CD14-positive monocyte (primary cell): ENCODE results near the gene FAT1. TPM values are rescaled to one million over a fixed set of nuclear protein-coding genes. Genes with fewer than 3 reads are reported as not detected.

ENCODE experiments used
- DNase-seq, 3 donors: peaks; one replicate each; pipeline ENCODE4 v3.0.0-alpha.2; 2011 to 2022
- H2AFZ ChIP-seq: 2 replicates; pipeline ENCODE4 v1.6.0; 2012; ENCODE audit warnings: mild to moderate bottlenecking, low read depth, low read length, inconsistent platforms; ENCODE audit not compliant: insufficient read depth, poor library complexity, severe bottlenecking
- H3K27ac ChIP-seq, 2 donors: 1 replicate in 1 of 2; 2 replicates in 1 of 2; pipeline ENCODE4 v1.5.1; 2012 to 2013; ENCODE audit warnings: low read length in 2 of 2, control low read depth in 1 of 2, inconsistent platforms in 1 of 2, low read depth in 1 of 2, mild to moderate bottlenecking in 1 of 2
- H3K27me3 ChIP-seq, 2 donors: one replicate each; pipeline versions ENCODE4 v1.6.0 to v1.6.1; 2011 to 2013; ENCODE audit warnings: low read length in 2 of 2; ENCODE audit not compliant: control insufficient read depth in 2 of 2, insufficient read depth in 2 of 2
- H3K36me3 ChIP-seq, 2 donors: replicated peaks in 1 of 2; 1 replicate in 1 of 2; 2 replicates in 1 of 2; pipeline versions ENCODE4 v1.5.1 to v1.6.1; 2012 to 2013; ENCODE audit warnings: low read length in 2 of 2, control low read depth in 1 of 2, inconsistent platforms in 1 of 2, mild to moderate bottlenecking in 1 of 2; ENCODE audit not compliant: insufficient read depth in 2 of 2, control insufficient read depth in 1 of 2
- H3K4me1 ChIP-seq, 2 donors: 1 replicate in 1 of 2; 2 replicates in 1 of 2; pipeline versions ENCODE4 v1.5.1 to v1.6.1; 2012 to 2013; ENCODE audit warnings: low read length in 2 of 2, control low read depth in 1 of 2, inconsistent platforms in 1 of 2, mild to moderate bottlenecking in 1 of 2, moderate library complexity in 1 of 2; ENCODE audit not compliant: insufficient read depth in 2 of 2, control insufficient read depth in 1 of 2
- H3K4me2 ChIP-seq: replicated peaks from 2 replicates; pipeline ENCODE3; 2012; ENCODE audit warnings: low read length, moderate library complexity, mild to moderate bottlenecking; ENCODE audit not compliant: poor library complexity, severe bottlenecking; ENCODE audit errors: extremely low read depth
- H3K4me3 ChIP-seq, 3 experiments: fragments of 200-600 bp in 1 of 3; sonication (generic) in 1 of 3; replicated peaks in 1 of 3; 1 replicate in 2 of 3; 2 replicates in 1 of 3; pipeline ENCODE4 v1.5.1; 2011 to 2013; ENCODE audit warnings: low read length in 3 of 3, mild to moderate bottlenecking in 3 of 3, control low read depth in 2 of 3, low read depth in 2 of 3, inconsistent platforms in 1 of 3, moderate library complexity in 1 of 3
- H3K79me2 ChIP-seq: 2 replicates; pipeline ENCODE4 v1.6.0; 2012; ENCODE audit warnings: mild to moderate bottlenecking, control low read depth, inconsistent platforms, low read length, moderate library complexity; ENCODE audit not compliant: insufficient read depth
- H3K9ac ChIP-seq: 2 replicates; pipeline ENCODE4 v1.6.0; 2017; ENCODE audit warnings: low read length, mild to moderate bottlenecking; ENCODE audit not compliant: insufficient read depth, poor library complexity, severe bottlenecking
- H3K9me3 ChIP-seq, 2 donors: replicated peaks in 1 of 2; 1 replicate in 1 of 2; 2 replicates in 1 of 2; pipeline versions ENCODE4 v1.5.1 to v1.6.1; 2012 to 2013; ENCODE audit warnings: low read length in 2 of 2, control low read depth in 1 of 2; ENCODE audit not compliant: control insufficient read depth in 1 of 2, insufficient read depth in 1 of 2
- H4K20me1 ChIP-seq: 2 replicates; pipeline ENCODE4 v1.6.0; 2012; ENCODE audit warnings: mild to moderate bottlenecking, low read length, control low read depth, moderate library complexity; ENCODE audit not compliant: insufficient read depth
- H3K27ac Mint-ChIP-seq, 7 donors: one replicate each; pipeline ENCODE4 v1.8.0; 2020; ENCODE audit warnings: mild to moderate bottlenecking in 7 of 7, mixed read lengths in 7 of 7, moderate library complexity in 6 of 7, inconsistent platforms in 2 of 7
- H3K27me3 Mint-ChIP-seq, 3 donors: one replicate each; pipeline ENCODE4 v1.8.0; 2021 to 2022; ENCODE audit warnings: low read depth in 3 of 3, mild to moderate bottlenecking in 3 of 3, mixed read lengths in 3 of 3, moderate library complexity in 3 of 3, inconsistent platforms in 1 of 3
- H3K36me3 Mint-ChIP-seq, 2 donors: one replicate each; pipeline ENCODE4 v1.8.0; 2020; ENCODE audit warnings: mixed read lengths in 2 of 2, inconsistent platforms in 1 of 2, mild to moderate bottlenecking in 1 of 2
- H3K4me1 Mint-ChIP-seq: one replicate; pipeline ENCODE4 v1.8.0; 2020; ENCODE audit warnings: mild to moderate bottlenecking, mixed read lengths
- H3K4me3 Mint-ChIP-seq, 2 donors: one replicate each; pipeline ENCODE4 v1.8.0; 2020; ENCODE audit warnings: mild to moderate bottlenecking in 2 of 2, mixed read lengths in 2 of 2, moderate library complexity in 1 of 2
- H3K9me3 Mint-ChIP-seq, 7 donors: one replicate each; pipeline ENCODE4 v1.8.0; 2020 to 2022; ENCODE audit warnings: mixed read lengths in 7 of 7, mild to moderate bottlenecking in 6 of 7, moderate library complexity in 6 of 7, inconsistent platforms in 2 of 7
- WGBS: methylation state at CpG from one replicate; pipeline ENCODE4 v1.1.5; 2013; ENCODE audit warnings: missing lambda C conversion rate; ENCODE audit not compliant: insufficient coverage; 5-methylcytosine and 5-hydroxymethylcytosine counted together
- intact Hi-C, 2 donors: fragments of 100-400 bp; cut with micrococcal nuclease; formaldehyde crosslinking; loops; one replicate each; pipeline versions ENCODE4 v1.15.0 to v1.15.1; 2023
- polyA plus RNA-seq, 3 donors: library from polyadenylated mRNA; depleted of rRNA in 1 of 3; unstranded in 2 of 3; stranded (reverse) in 1 of 3; fragments of 300-500 nt in 2 of 3; fragments of >200 nt in 1 of 3; fragmentation: Illumina TruSeq in 2 of 3; gene quantifications; 1 replicate in 2 of 3; 2 replicates in 1 of 3; pipeline ENCODE4 v1.2.3, GENCODE V29; 2012 to 2021
- TF ChIP-seq, protein P1 (sequence below): fragments of 200-600 bp; IDR thresholded peaks from one replicate; pipeline ENCODE4 v1.8.0; 2022; ENCODE audit warnings: antibody characterized with exemption, mild to moderate bottlenecking

Gene FAT1
- polyA plus RNA-seq, 3 donors = not detected

DNA sequence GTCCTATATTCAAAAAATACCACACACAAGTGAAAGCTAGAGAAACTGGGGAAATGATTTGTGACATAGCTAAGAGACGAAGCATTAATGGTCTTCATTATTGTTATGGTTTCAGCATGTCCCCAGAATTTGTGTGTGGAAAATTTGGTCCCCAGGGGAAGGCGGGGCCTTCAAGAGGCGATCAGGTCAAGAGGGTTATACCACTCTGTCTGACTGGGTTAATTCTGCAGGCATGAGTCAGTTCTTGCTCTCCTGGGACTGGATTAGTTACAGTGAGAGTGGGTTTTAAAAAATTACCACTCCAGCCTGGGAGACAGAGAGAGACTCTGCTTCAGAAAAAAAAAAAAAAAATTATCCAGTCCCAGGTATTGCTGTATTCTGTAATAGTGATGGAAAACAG is 166.2 kb downstream of the FAT1 start:
- no peaks in the 10 kb centered on the region for H3K36me3 ChIP-seq
- H3K4me3 ChIP-seq = no peak overlapping the region
- H3K4me1 ChIP-seq = no peaks in the 10 kb centered on the region
- WGBS = 94% methylated on average over 2 of the region's 3 CpGs
- H2AFZ ChIP-seq = no peak overlapping the region
- no peak for DNase-seq
- H4K20me1 ChIP-seq = no peaks in the 10 kb centered on the region
- H3K79me2 ChIP-seq = no peaks in the 10 kb centered on the region
- no peak overlapping the region for H3K27ac ChIP-seq
- no peak overlapping the region for H3K4me2 ChIP-seq
- Mint-ChIP-seq H3K9me3 (peaks cover 0 to 22% (median 5%) of the 10 kb centered on the region in 7 donors), H3K4me3 (no peak overlapping the region), H3K27ac (no peak overlapping the region), H3K4me1 (no peaks in the 10 kb centered on the region), H3K27me3 (peaks cover 16 to 23% (median 21%) of the 10 kb centered on the region in 3 donors), H3K36me3 (no peaks in the 10 kb centered on the region)
- H3K27me3 ChIP-seq = peaks cover 0 to 16% of the 10 kb centered on the region in 2 donors
- no peak overlapping the region for H3K9ac ChIP-seq
- TF ChIP-seq, protein P1, sequence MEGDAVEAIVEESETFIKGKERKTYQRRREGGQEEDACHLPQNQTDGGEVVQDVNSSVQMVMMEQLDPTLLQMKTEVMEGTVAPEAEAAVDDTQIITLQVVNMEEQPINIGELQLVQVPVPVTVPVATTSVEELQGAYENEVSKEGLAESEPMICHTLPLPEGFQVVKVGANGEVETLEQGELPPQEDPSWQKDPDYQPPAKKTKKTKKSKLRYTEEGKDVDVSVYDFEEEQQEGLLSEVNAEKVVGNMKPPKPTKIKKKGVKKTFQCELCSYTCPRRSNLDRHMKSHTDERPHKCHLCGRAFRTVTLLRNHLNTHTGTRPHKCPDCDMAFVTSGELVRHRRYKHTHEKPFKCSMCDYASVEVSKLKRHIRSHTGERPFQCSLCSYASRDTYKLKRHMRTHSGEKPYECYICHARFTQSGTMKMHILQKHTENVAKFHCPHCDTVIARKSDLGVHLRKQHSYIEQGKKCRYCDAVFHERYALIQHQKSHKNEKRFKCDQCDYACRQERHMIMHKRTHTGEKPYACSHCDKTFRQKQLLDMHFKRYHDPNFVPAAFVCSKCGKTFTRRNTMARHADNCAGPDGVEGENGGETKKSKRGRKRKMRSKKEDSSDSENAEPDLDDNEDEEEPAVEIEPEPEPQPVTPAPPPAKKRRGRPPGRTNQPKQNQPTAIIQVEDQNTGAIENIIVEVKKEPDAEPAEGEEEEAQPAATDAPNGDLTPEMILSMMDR = no peak
- peaks cover 0 to 3% of the 10 kb centered on the region in 2 donors for H3K9me3 ChIP-seq
- intact Hi-C loops = no loop called here

DNA sequence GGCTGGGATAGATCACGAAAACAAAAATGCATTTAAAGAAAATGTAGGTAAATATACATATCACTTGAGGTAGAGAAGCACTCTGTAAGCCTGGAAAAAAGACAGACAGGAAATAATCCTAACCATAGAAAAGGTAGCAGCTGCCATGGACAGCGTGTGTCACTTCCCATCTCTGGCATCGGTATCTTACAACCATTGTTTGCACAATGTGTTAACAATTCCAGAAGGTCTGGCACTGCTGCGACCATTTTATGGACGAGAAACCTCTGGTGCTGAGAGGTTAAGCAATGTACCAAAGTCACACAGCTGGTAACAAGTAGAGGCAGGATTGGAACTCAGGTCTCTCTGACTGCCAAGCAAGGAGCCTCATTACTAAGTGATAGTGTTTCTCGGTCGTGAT is 166.6 kb downstream of the FAT1 start:
- Histone ChIP-seq H3K27me3 (peaks cover 0 to 16% of the 10 kb centered on the region in 2 donors), H3K4me2 (no peak overlapping the region), H3K9me3 (peaks cover 0 to 3% of the 10 kb centered on the region in 2 donors), H3K4me1 (no peaks in the 10 kb centered on the region), H3K4me3 (no peak overlapping the region), H3K79me2 (no peaks in the 10 kb centered on the region), H3K36me3 (no peaks in the 10 kb centered on the region), H2AFZ (no peak overlapping the region), H3K9ac (no peak overlapping the region), H4K20me1 (no peaks in the 10 kb centered on the region), H3K27ac (no peak overlapping the region)
- TF ChIP-seq, protein P1 = no peak
- peaks cover 16 to 23% (median 18%) of the 10 kb centered on the region in 3 donors for H3K27me3 Mint-ChIP-seq
- 72% methylated on average over 4 of the region's 7 CpGs for WGBS
- intact Hi-C loops = no loop called here
- DNase-seq = no peak
- H3K4me3 Mint-ChIP-seq = no peak overlapping the region
- H3K27ac Mint-ChIP-seq = no peak overlapping the region
- H3K9me3 Mint-ChIP-seq = peaks cover 0 to 22% (median 5%) of the 10 kb centered on the region in 7 donors
- H3K4me1 Mint-ChIP-seq = no peaks in the 10 kb centered on the region
- H3K36me3 Mint-ChIP-seq = no peaks in the 10 kb centered on the region
